GM21515 (cell line): ENCODE results near the gene MYOF.
A peak's percentile ranks its signal among the peaks of the same experiment; 100 is the strongest.
"Not testable (repeated sequence)": the region's sequence is repeated elsewhere in the genome, so short reads cannot be mapped to it uniquely, and the experiment has no call there.

Source experiments
- ATAC-seq: cut with Tn5 transposase; IDR thresholded peaks from one replicate; pipeline ENCODE4 v1.9.1; 2021; ENCODE audit not compliant: unreplicated experiment

Gene MYOF

GRCh38 chr10:93458821-93459257, 23.3 kb downstream of the MYOF start:
- ATAC-seq = no peak

- no peak for ATAC-seq
Measured at GRCh38 chr10:93457511-93457910, 24.6 kb downstream of the MYOF start.

GRCh38 chr10:93456480-93456879, 25.7 kb downstream of the MYOF start:
- ATAC-seq = no peak

- no peak for ATAC-seq
Measured at GRCh38 chr10:93454736-93455135, 27.4 kb downstream of the MYOF start.

- no peak for ATAC-seq
Measured at GRCh38 chr10:93454146-93454545, 28.0 kb downstream of the MYOF start.

GRCh38 chr10:93452143-93452542, 30.0 kb downstream of the MYOF start:
- ATAC-seq = peak; percentile 58

- no peak for ATAC-seq
Measured at GRCh38 chr10:93451244-93451947, 30.7 kb downstream of the MYOF start.

- no peak for ATAC-seq
Measured at GRCh38 chr10:93447970-93448369, 34.2 kb downstream of the MYOF start.

- ATAC-seq = no peak
Measured at GRCh38 chr10:93447019-93447418, 35.1 kb downstream of the MYOF start.

GRCh38 chr10:93445978-93446720, 36.0 kb downstream of the MYOF start:
- no peak for ATAC-seq

GRCh38 chr10:93445097-93445960, 36.8 kb downstream of the MYOF start:
- ATAC-seq = no peak

- ATAC-seq = no peak
Measured at GRCh38 chr10:93443481-93443880, 38.7 kb downstream of the MYOF start.

- not testable (repeated sequence) for ATAC-seq
Measured at GRCh38 chr10:93442721-93443120, 39.4 kb downstream of the MYOF start.

GRCh38 chr10:93440591-93441091, 41.5 kb downstream of the MYOF start:
- ATAC-seq = no peak

GRCh38 chr10:93438613-93439253, 43.4 kb downstream of the MYOF start:
- no peak for ATAC-seq

GRCh38 chr10:93437946-93438612, 44.1 kb downstream of the MYOF start:
- no peak for ATAC-seq

- ATAC-seq = no peak
Measured at GRCh38 chr10:93437086-93437945, 44.8 kb downstream of the MYOF start.

- no peak for ATAC-seq
Measured at GRCh38 chr10:93436591-93437085, 45.5 kb downstream of the MYOF start.
